IMR-90 (cell line): ENCODE measurements around the gene RDH11. TPM values are rescaled to one million over a fixed set of nuclear protein-coding genes. Genes with fewer than 3 reads are reported as not detected.

Experiments used
- ATAC-seq: fragments of 200-7000 bp; cut with Tn5 transposase; 2 replicates; pipeline ENCODE4 v1.9.1; 2020; ENCODE audit warnings: low read depth, mild to moderate bottlenecking, moderate library complexity
- BruUV-seq: library from RNA; stranded (reverse); fragments of 400-500 nt; replicated peaks from 2 replicates; lab custom pipeline; 2021; lab: Mats Ljungman, UMichigan
- CTCF ChIA-PET: fragments of 300-600 bp; formaldehyde crosslinking; extraction: SDS; loops from one replicate; lab custom pipeline; 2021; ENCODE audit warnings: antibody characterized with exemption; lab: Yijun Ruan, JAX
- POLR2A ChIA-PET: fragments of 300-600 bp; sonication (Branson Sonifier 250); formaldehyde crosslinking; loops from one replicate; lab custom pipeline; 2022; ENCODE audit warnings: antibody characterized with exemption; ENCODE audit not compliant: unreplicated experiment; lab: Charles Lee
- DNase-seq: peaks from one replicate; pipeline ENCODE4 v3.0.0; 2013
- H2AFZ ChIP-seq: replicated peaks from 2 replicates; pipeline ENCODE3; 2013; ENCODE audit warnings: low read length, mild to moderate bottlenecking; ENCODE audit not compliant: poor library complexity
- H2AK5ac ChIP-seq: 2 replicates; pipeline ENCODE4 v1.6.1; 2013; ENCODE audit warnings: low read depth, low read length, inconsistent platforms
- H2AK9ac ChIP-seq: replicated peaks from 2 replicates; pipeline ENCODE3; 2013; ENCODE audit warnings: mild to moderate bottlenecking, low read depth, low read length, moderate library complexity; ENCODE audit not compliant: poor library complexity
- H2BK120ac ChIP-seq: 2 replicates; pipeline ENCODE4 v1.6.1; 2013; ENCODE audit warnings: low read depth, low read length, inconsistent platforms
- H2BK15ac ChIP-seq: 3 replicates; pipeline ENCODE4 v1.6.1; 2013; ENCODE audit warnings: low read depth, low read length, inconsistent platforms
- H2BK20ac ChIP-seq: 2 replicates; pipeline ENCODE4 v1.6.1; 2013; ENCODE audit warnings: low read depth, mild to moderate bottlenecking, inconsistent platforms, low read length, moderate library complexity
- H2BK5ac ChIP-seq: 2 replicates; pipeline ENCODE4 v1.6.1; 2013; ENCODE audit warnings: mild to moderate bottlenecking, low read depth, low read length, inconsistent platforms; ENCODE audit not compliant: poor library complexity, severe bottlenecking
- H3K14ac ChIP-seq: replicated peaks from 2 replicates; pipeline ENCODE4 v1.6.1; 2013; ENCODE audit warnings: low read depth, low read length, inconsistent platforms
- H3K18ac ChIP-seq: 2 replicates; pipeline ENCODE4 v1.6.1; 2013; ENCODE audit warnings: low read depth, low read length, control low read depth
- H3K23ac ChIP-seq: 2 replicates; pipeline ENCODE4 v1.6.1; 2013; ENCODE audit warnings: low read depth, low read length, inconsistent platforms
- H3K27ac ChIP-seq: 2 replicates; pipeline ENCODE4 v1.5.1; 2013; ENCODE audit warnings: mild to moderate bottlenecking, control low read depth, low read length; ENCODE audit not compliant: insufficient read depth
- H3K27me3 ChIP-seq: 2 replicates; pipeline ENCODE4 v1.6.1; 2013; ENCODE audit warnings: low read length; ENCODE audit not compliant: control insufficient read depth, insufficient read depth
- H3K36me3 ChIP-seq: 2 replicates; pipeline ENCODE4 v1.6.1; 2013; ENCODE audit warnings: low read length, mixed read lengths; ENCODE audit not compliant: control insufficient read depth, insufficient read depth
- H3K4ac ChIP-seq: 2 replicates; pipeline ENCODE4 v1.6.1; 2013; ENCODE audit warnings: low read depth, low read length, inconsistent platforms
- H3K4me1 ChIP-seq: 2 replicates; pipeline ENCODE4 v1.6.1; 2013; ENCODE audit warnings: low read length, mixed read lengths; ENCODE audit not compliant: control insufficient read depth, insufficient read depth
- H3K4me2 ChIP-seq: 2 replicates; pipeline ENCODE4 v1.6.1; 2013; ENCODE audit warnings: low read depth, mild to moderate bottlenecking, control low read depth, low read length, moderate library complexity
- H3K4me3 ChIP-seq: 2 replicates; pipeline ENCODE4 v1.5.1; 2013; ENCODE audit warnings: low read depth, mild to moderate bottlenecking, control low read depth, low read length, moderate library complexity; ENCODE audit not compliant: insufficient read depth
- H3K56ac ChIP-seq: 2 replicates; pipeline ENCODE4 v1.6.1; 2013; ENCODE audit warnings: low read length, inconsistent platforms; ENCODE audit not compliant: insufficient read depth; ENCODE audit errors: extremely low read depth
- H3K79me1 ChIP-seq, 2 experiments: 2 replicates each; pipeline ENCODE4 v1.6.1; 2013; ENCODE audit warnings: low read length in 2 of 2, inconsistent platforms in 1 of 2, low read depth in 1 of 2
- H3K9ac ChIP-seq: 2 replicates; pipeline ENCODE4 v1.6.1; 2013; ENCODE audit warnings: low read depth, low read length, control low read depth
- H3K9me1 ChIP-seq: 2 replicates; pipeline ENCODE4 v1.6.1; 2013; ENCODE audit warnings: low read length, inconsistent platforms; ENCODE audit not compliant: insufficient read depth
- H3K9me3 ChIP-seq: 2 replicates; pipeline ENCODE4 v1.6.1; 2013; ENCODE audit warnings: low read length; ENCODE audit not compliant: control insufficient read depth, insufficient read depth
- H4K20me1 ChIP-seq: 2 replicates; pipeline ENCODE4 v1.6.1; 2013; ENCODE audit warnings: low read length, inconsistent platforms; ENCODE audit not compliant: insufficient read depth
- H4K5ac ChIP-seq: 2 replicates; pipeline ENCODE4 v1.6.1; 2013; ENCODE audit warnings: mild to moderate bottlenecking, low read depth, low read length, control low read depth
- H4K8ac ChIP-seq, 2 experiments: 2 replicates each; pipeline ENCODE4 v1.6.1; 2013; ENCODE audit warnings: low read depth in 2 of 2, low read length in 2 of 2, control low read depth in 1 of 2, inconsistent platforms in 1 of 2
- H4K91ac ChIP-seq: 2 replicates; pipeline ENCODE4 v1.6.1; 2013; ENCODE audit warnings: low read depth, low read length, inconsistent platforms; ENCODE audit not compliant: insufficient read depth
- BHLHE40 ChIP-seq: fragments of 150-350 bp; IDR thresholded peaks from 2 replicates; pipeline ENCODE4 v1.6.1; 2016; ENCODE audit warnings: mild to moderate bottlenecking, low read depth, low read length
- CEBPB ChIP-seq: IDR thresholded peaks from 2 replicates; pipeline ENCODE4 v1.6.1; 2012; ENCODE audit warnings: low read depth, low read length, improper control_type of control experiment
- CHD1 ChIP-seq: IDR thresholded peaks from 2 replicates; pipeline ENCODE4 v1.6.1; 2012; ENCODE audit warnings: low read depth, low read length, improper control_type of control experiment
- FOS ChIP-seq: fragments of 150-350 bp; IDR thresholded peaks from 2 replicates; pipeline ENCODE4 v1.6.1; 2016; ENCODE audit warnings: low read depth, low read length
- MAZ ChIP-seq: IDR thresholded peaks from 2 replicates; pipeline ENCODE4 v1.6.1; 2012; ENCODE audit warnings: low read depth, mild to moderate bottlenecking, low read length, improper control_type of control experiment, moderate library complexity, borderline replicate concordance
- NFE2L2 ChIP-seq: fragments of 150-350 bp; IDR thresholded peaks from 2 replicates; pipeline ENCODE4 v1.6.1; 2016; ENCODE audit warnings: low read depth, mild to moderate bottlenecking, low read length
- POLR2A ChIP-seq: IDR thresholded peaks from 2 replicates; pipeline ENCODE4 v1.6.1; 2012; ENCODE audit warnings: mild to moderate bottlenecking, low read depth, low read length
- RCOR1 ChIP-seq: IDR thresholded peaks from 2 replicates; pipeline ENCODE4 v1.6.1; 2012; ENCODE audit warnings: mild to moderate bottlenecking, low read length, improper control_type of control experiment; ENCODE audit not compliant: insufficient replicate concordance
- RFX5 ChIP-seq: IDR thresholded peaks from 2 replicates; pipeline ENCODE4 v1.8.0; 2012; ENCODE audit warnings: low read depth, mild to moderate bottlenecking, low read length, moderate library complexity
- SMC3 ChIP-seq: fragments of 150-350 bp; IDR thresholded peaks from 2 replicates; pipeline ENCODE4 v1.6.1; 2016; ENCODE audit warnings: low read depth, mild to moderate bottlenecking, antibody characterized with exemption, low read length, moderate library complexity
- dilution Hi-C: fragments of 300-500 bp; cut with HindIII; formaldehyde crosslinking; loops from one replicate; pipeline ENCODE4 v1.14.3; 2018; ENCODE audit warnings: low sequenced_read_pairs; ENCODE audit not compliant: unreplicated experiment
- in situ Hi-C: fragments of 300-500 bp; cut with MboI; formaldehyde crosslinking; loops from 3 replicates; pipeline ENCODE4 v1.14.3; 2019; ENCODE audit warnings: low sequenced_read_pairs, inconsistent platforms, mixed read lengths
- intact Hi-C: fragments of 100-400 bp; cut with micrococcal nuclease; formaldehyde crosslinking; loops from 2 replicates; pipeline ENCODE4 v1.10.0; 2022
- polyA plus RNA-seq, 3 experiments: library from polyadenylated mRNA; depleted of rRNA; stranded (reverse); fragments of >200 nt; gene quantifications; 2 replicates each; pipeline ENCODE4 v1.2.3, GENCODE V29; 2012; ENCODE audit warnings: low replicate concordance in 1 of 3
- total RNA-seq: library from RNA; depleted of rRNA; stranded (reverse); fragments of >200 nt; gene quantifications from 2 replicates; pipeline ENCODE4 v1.2.3, GENCODE V29; 2012
- TF ChIP-seq, protein P1 (sequence below): fragments of 150-350 bp; IDR thresholded peaks from 2 replicates; pipeline ENCODE4 v1.6.1; 2017; ENCODE audit warnings: mild to moderate bottlenecking, antibody characterized with exemption, low read length, low read depth

RDH11 gene
- total and polyA plus RNA-seq, 2 of the 4 experiments (the other 2 are of a cell fraction) = 77.3 to 149 TPM

DNA sequence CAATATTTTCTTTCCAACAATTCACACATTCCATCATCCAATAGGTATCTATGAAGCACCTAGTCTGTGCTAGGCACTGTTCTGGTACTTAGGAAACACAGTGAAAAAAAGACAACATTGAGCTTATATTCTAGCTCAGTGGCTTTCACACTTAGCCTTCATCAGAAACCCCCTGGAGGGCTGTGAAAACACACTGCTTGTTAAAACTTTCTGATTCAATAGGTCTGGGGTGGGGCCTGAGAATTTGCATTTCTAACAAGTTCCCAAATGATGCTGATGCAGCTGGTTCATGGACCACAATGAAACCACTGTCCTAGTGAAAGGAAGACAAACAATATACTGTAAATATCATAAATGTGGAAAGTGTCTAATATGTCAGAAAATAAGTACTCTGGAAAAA, 27.0 kb downstream of the RDH11 start:
- intact Hi-C loops (loop anchor here (5.0 kb wide), 2 partner anchors 66 to 141 kb away; partner anchors contain the start of gene PIGH), dilution Hi-C loops (no loop called here), in situ Hi-C loops (loop anchor here (5.0 kb wide), 1 partner anchor 46 kb away; no protein-coding TSS in a partner anchor)
- peaks cover 10% of the 10 kb centered on the region for H3K9me1 ChIP-seq
- no peak overlapping the region for H3K4me3 ChIP-seq
- peaks cover 8% of the 10 kb centered on the region for H3K4me1 ChIP-seq
- no peak for ATAC-seq
- H2AK9ac ChIP-seq = no peak overlapping the region
- no peak overlapping the region for H2BK15ac ChIP-seq
- no peak overlapping the region for H3K4ac ChIP-seq
- ChIA-PET POLR2A (no interaction called here), CTCF (interaction anchor here (0.7 to 3.4 kb wide), 4 partner anchors 36 to 142 kb away, joined by 3 to 18 read pairs (median 3); partner anchors contain the start of gene ARG2)
- no peak overlapping the region for H3K18ac ChIP-seq
- no peak overlapping the region for H4K91ac ChIP-seq
- H4K20me1 ChIP-seq = peaks cover 61% of the 10 kb centered on the region
- H4K5ac ChIP-seq = no peak overlapping the region
- no peak overlapping the region for H2BK5ac ChIP-seq
- H3K79me1 ChIP-seq = peaks cover 0 to 65% of the 10 kb centered on the region in 2 experiments; a peak in 2 of 4 replicates
- DNase-seq = no peak
- H2AK5ac ChIP-seq = no peak overlapping the region
- H2BK20ac ChIP-seq = no peak overlapping the region
- H3K56ac ChIP-seq = no peak overlapping the region
- no peak overlapping the region for H3K27ac ChIP-seq
- no peak overlapping the region for H3K23ac ChIP-seq
- BruUV-seq = no TSS peak
- H3K9me3 ChIP-seq = no peaks in the 10 kb centered on the region
- no peaks in the 10 kb centered on the region for H3K27me3 ChIP-seq
- H3K36me3 ChIP-seq = no peaks in the 10 kb centered on the region
- TF ChIP-seq CHD1 (no peak), POLR2A (no peak), FOS (no peak), NFE2L2 (no peak), SMC3 (no peak), CEBPB (no peak), BHLHE40 (no peak), RCOR1 (no peak), RFX5 (no peak), MAZ (no peak)
- TF ChIP-seq, protein P1, sequence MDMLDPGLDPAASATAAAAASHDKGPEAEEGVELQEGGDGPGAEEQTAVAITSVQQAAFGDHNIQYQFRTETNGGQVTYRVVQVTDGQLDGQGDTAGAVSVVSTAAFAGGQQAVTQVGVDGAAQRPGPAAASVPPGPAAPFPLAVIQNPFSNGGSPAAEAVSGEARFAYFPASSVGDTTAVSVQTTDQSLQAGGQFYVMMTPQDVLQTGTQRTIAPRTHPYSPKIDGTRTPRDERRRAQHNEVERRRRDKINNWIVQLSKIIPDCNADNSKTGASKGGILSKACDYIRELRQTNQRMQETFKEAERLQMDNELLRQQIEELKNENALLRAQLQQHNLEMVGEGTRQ = no peak
- H2AFZ ChIP-seq = no peak overlapping the region
- no peak overlapping the region for H3K4me2 ChIP-seq
- H4K8ac ChIP-seq = no peak overlapping the region
- no peak overlapping the region for H3K14ac ChIP-seq
- no peak overlapping the region for H2BK120ac ChIP-seq
- H3K9ac ChIP-seq = no peak overlapping the region
